ENCODE results near the gene LIF.

- no peak for TF ChIP-seq CTCF (IDR thresholded peaks at IDR 0.05 in 2 of 3, conservative IDR thresholded peaks at IDR 0.05 in 1 of 3; ENCODE audit: borderline replicate concordance in 1 of 3, insufficient read depth in 1 of 3, low read depth in 2 of 3, low read length in 2 of 3)
- no peak for TF ChIP-seq POLR2A (IDR thresholded peaks at IDR 0.05; ENCODE audit: borderline replicate concordance, extremely low read depth, insufficient read depth, insufficient read length)
- TF ChIP-seq RAD21 (IDR thresholded peaks at IDR 0.05; ENCODE audit: low read depth) = no peak
- TF ChIP-seq SP1 (IDR thresholded peaks at IDR 0.05; ENCODE audit: low read depth) = no peak
- TF ChIP-seq EZH2 (IDR thresholded peaks at IDR 0.05) = no peak
- no peak for TF ChIP-seq MAX (IDR thresholded peaks at IDR 0.05)
- TF ChIP-seq CEBPB (IDR thresholded peaks at IDR 0.05; ENCODE audit: low read depth) = no peak
- TF ChIP-seq ZBTB33 (IDR thresholded peaks at IDR 0.05; ENCODE audit: extremely low read depth, insufficient replicate concordance, low read length) = no peak
- TF ChIP-seq REST (IDR thresholded peaks at IDR 0.05; ENCODE audit: low read depth) = no peak
Observed at GRCh38 chr22:30270832-30271231, 24.3 kb upstream of the LIF start.
